IPS-NIHi7 (cell line): ENCODE data around the gene ACTL6B.

Experiments used
- DNase-seq: peaks from one replicate; pipeline ENCODE4 v3.0.0; 2012; ENCODE audit warnings: mixed read lengths; ENCODE audit errors: extremely low spot score

Gene ACTL6B

GRCh38 chr7:100683659-100684533 lies 27.6 kb upstream of the ACTL6B start:
- no peak for DNase-seq

- DNase-seq: no peak
Observed at GRCh38 chr7:100682991-100683658, 26.9 kb upstream of the ACTL6B start.

GRCh38 chr7:100682228-100682741 lies 26.0 kb upstream of the ACTL6B start:
- no peak for DNase-seq

- DNase-seq: no peak
Observed at GRCh38 chr7:100681491-100682227, 25.4 kb upstream of the ACTL6B start.

GRCh38 chr7:100680576-100681271 lies 24.5 kb upstream of the ACTL6B start:
- no peak for DNase-seq

- no peak for DNase-seq
Observed at GRCh38 chr7:100679927-100680575, 23.8 kb upstream of the ACTL6B start.

- DNase-seq: no peak
Observed at GRCh38 chr7:100679129-100679926, 23.1 kb upstream of the ACTL6B start.

GRCh38 chr7:100678291-100678984 lies 22.2 kb upstream of the ACTL6B start:
- DNase-seq: no peak

- DNase-seq: no peak
Observed at GRCh38 chr7:100677308-100678267, 21.3 kb upstream of the ACTL6B start.

- DNase-seq: no peak
Observed at GRCh38 chr7:100676501-100677306, 20.5 kb upstream of the ACTL6B start.

- peak; percentile 73 for DNase-seq
Observed at GRCh38 chr7:100675581-100676350, 19.5 kb upstream of the ACTL6B start.

- no peak for DNase-seq
Observed at GRCh38 chr7:100675105-100675451, 18.8 kb upstream of the ACTL6B start.

- DNase-seq: no peak
Observed at GRCh38 chr7:100674411-100675104, 18.3 kb upstream of the ACTL6B start.

- DNase-seq: no peak
Observed at GRCh38 chr7:100673942-100674410, 17.7 kb upstream of the ACTL6B start.

- DNase-seq: peak; percentile 98
Observed at GRCh38 chr7:100673302-100673941, 17.2 kb upstream of the ACTL6B start, which contains the start of gene GNB2. Gene GNB2 (plus strand): TSS chr7:100673740. CDS start chr7:100676266, 2,526 bp downstream.
